Suprapubic skin (tissue), 4 donors: Measurements from ENCODE around the gene SAMD13. TPM values are rescaled to one million over a fixed set of nuclear protein-coding genes. Genes with fewer than 3 reads are reported as not detected.

Experiments used
- DNase-seq, 2 donors: peaks; one replicate each; pipeline ENCODE4 v3.0.0-alpha.2; 2019; ENCODE audit warnings: low spot score in 2 of 2
- H3K27ac ChIP-seq: fragments of 200-600 bp; sonication (generic); one replicate; pipeline ENCODE4 v1.5.1; 2019
- H3K27me3 ChIP-seq: fragments of 200-600 bp; sonication (generic); one replicate; pipeline ENCODE4 v1.5.1; 2019
- H3K36me3 ChIP-seq: fragments of 200-600 bp; sonication (generic); one replicate; pipeline ENCODE4 v1.5.1; 2019
- H3K4me1 ChIP-seq: fragments of 200-600 bp; sonication (generic); one replicate; pipeline ENCODE4 v1.5.1; 2019
- H3K4me3 ChIP-seq: fragments of 200-600 bp; sonication (generic); one replicate; pipeline ENCODE4 v1.5.1; 2019; ENCODE audit warnings: mild to moderate bottlenecking
- H3K9me3 ChIP-seq: fragments of 200-600 bp; sonication (generic); one replicate; pipeline ENCODE4 v1.5.1; 2019
- CTCF ChIP-seq, 2 donors: fragments of 200-600 bp in 1 of 2; fragments of 450-650 bp in 1 of 2; sonication (generic) in 1 of 2; IDR thresholded peaks; one replicate each; pipeline ENCODE4 v1.5.1; 2016 to 2019; ENCODE audit warnings: antibody characterized with exemption in 2 of 2, mild to moderate bottlenecking in 1 of 2, moderate library complexity in 1 of 2
- EP300 ChIP-seq: sonication (generic); formaldehyde crosslinking; IDR thresholded peaks from one replicate; pipeline ENCODE4 v1.6.1; 2017; ENCODE audit warnings: antibody characterized with exemption
- POLR2A ChIP-seq, 2 donors: fragments of 450-650 bp; IDR thresholded peaks; one replicate each; pipeline ENCODE4 v1.6.1; 2017; ENCODE audit warnings: antibody characterized with exemption in 2 of 2, mild to moderate bottlenecking in 2 of 2, moderate library complexity in 2 of 2
- POLR2AphosphoS5 ChIP-seq, 3 donors: sonication (generic); formaldehyde crosslinking; IDR thresholded peaks; one replicate each; pipeline ENCODE4 v1.6.1; 2017; ENCODE audit warnings: antibody characterized with exemption in 3 of 3
- WGBS: methylation state at CpG from one replicate; pipeline ENCODE4 v1.1.5; 2018; 5-methylcytosine and 5-hydroxymethylcytosine counted together
- total RNA-seq, 4 donors: library from RNA; depleted of rRNA; stranded (reverse); fragments of >200 nt; gene quantifications; one replicate each; pipeline ENCODE4 v1.1.0, GENCODE V29; 2016

SAMD13 gene
- total RNA-seq, 4 donors from 2014 or later = 0.89 to 2.9 (median 1.5) TPM

GRCh38 chr1:84385347-84385746 lies 83.8 kb downstream of the SAMD13 start:
- no peak for TF ChIP-seq POLR2AphosphoS5 (IDR thresholded peaks at IDR 0.05)
- TF ChIP-seq EP300 = no peak
- no peak for TF ChIP-seq POLR2A (IDR thresholded peaks at IDR 0.05)
- no peak for TF ChIP-seq CTCF (IDR thresholded peaks at IDR 0.05)
- Histone ChIP-seq H3K27ac (no peak overlapping the region), H3K27me3 (no peaks in the 10 kb centered on the region), H3K4me1 (no peaks in the 10 kb centered on the region), H3K9me3 (no peaks in the 10 kb centered on the region), H3K4me3 (no peak overlapping the region), H3K36me3 (no peaks in the 10 kb centered on the region)
- WGBS = 85% methylated on average over 1 of the region's 1 CpG
- no peak for DNase-seq

- Histone ChIP-seq H3K4me3 (no peak overlapping the region), H3K9me3 (no peaks in the 10 kb centered on the region), H3K4me1 (no peaks in the 10 kb centered on the region), H3K27ac (no peak overlapping the region), H3K36me3 (no peaks in the 10 kb centered on the region), H3K27me3 (no peaks in the 10 kb centered on the region)
- DNase-seq = no peak
- 89% methylated on average over 5 of the region's 5 CpGs for WGBS
- TF ChIP-seq EP300 (no peak), POLR2AphosphoS5 (IDR thresholded peaks at IDR 0.05) (no peak), CTCF (IDR thresholded peaks at IDR 0.05) (no peak), POLR2A (IDR thresholded peaks at IDR 0.05) (no peak)
Observed at GRCh38 chr1:84386716-84387479, 85.4 kb downstream of the SAMD13 start.

GRCh38 chr1:84387480-84388163 lies 86.1 kb downstream of the SAMD13 start:
- Histone ChIP-seq H3K4me1 (no peaks in the 10 kb centered on the region), H3K36me3 (no peaks in the 10 kb centered on the region), H3K27ac (no peak overlapping the region), H3K4me3 (no peak overlapping the region), H3K27me3 (no peaks in the 10 kb centered on the region), H3K9me3 (no peaks in the 10 kb centered on the region)
- WGBS = 66% methylated on average over 8 of the region's 8 CpGs
- DNase-seq = no peak
- TF ChIP-seq CTCF (IDR thresholded peaks at IDR 0.05) (no peak), POLR2AphosphoS5 (IDR thresholded peaks at IDR 0.05) (no peak)

GRCh38 chr1:84390226-84390625 lies 88.7 kb downstream of the SAMD13 start:
- H3K27me3 ChIP-seq = no peaks in the 10 kb centered on the region
- no peaks in the 10 kb centered on the region for H3K9me3 ChIP-seq
- H3K27ac ChIP-seq = no peak overlapping the region
- H3K4me3 ChIP-seq = no peak overlapping the region
- TF ChIP-seq EP300 = no peak
- no peak for TF ChIP-seq CTCF (IDR thresholded peaks at IDR 0.05)
- no peak for TF ChIP-seq POLR2A (IDR thresholded peaks at IDR 0.05)
- no peak for TF ChIP-seq POLR2AphosphoS5 (IDR thresholded peaks at IDR 0.05)
- no peak for DNase-seq
- H3K36me3 ChIP-seq = no peaks in the 10 kb centered on the region
- no peaks in the 10 kb centered on the region for H3K4me1 ChIP-seq
